DOHH2 (cell line): Measurements from ENCODE around the gene CHST3.
"Not testable (repeated sequence)": the region's sequence is repeated elsewhere in the genome, so short reads cannot be mapped to it uniquely, and the experiment has no call there.

Experiments used
- H3F3A ChIP-seq: fragments of 200-600 bp; sonication (generic), shearing (Covaris generic); 2 replicates; pipeline ENCODE4 v1.6.0; 2016; ENCODE audit warnings: antibody characterized with exemption, mild to moderate bottlenecking; ENCODE audit not compliant: control insufficient read depth, insufficient read depth
- H3K27ac ChIP-seq: fragments of 200-600 bp; sonication (generic); 2 replicates; pipeline ENCODE4 v1.5.1; 2014; ENCODE audit warnings: low read depth, mild to moderate bottlenecking, low read length, moderate library complexity
- H3K27me3 ChIP-seq: fragments of 200-600 bp; sonication (generic); 2 replicates; pipeline ENCODE4 v1.6.1; 2014; ENCODE audit warnings: mild to moderate bottlenecking, low read length, mixed read lengths; ENCODE audit not compliant: control insufficient read depth
- H3K36me3 ChIP-seq: fragments of 200-600 bp; sonication (generic); 2 replicates; pipeline ENCODE4 v1.6.1; 2014; ENCODE audit warnings: mild to moderate bottlenecking, low read length, moderate library complexity, mixed read lengths; ENCODE audit not compliant: control insufficient read depth
- H3K4me1 ChIP-seq: fragments of 200-600 bp; sonication (generic); 2 replicates; pipeline ENCODE4 v1.6.1; 2014; ENCODE audit warnings: mild to moderate bottlenecking, low read length, mixed read lengths; ENCODE audit not compliant: control insufficient read depth
- H3K4me2 ChIP-seq: fragments of 200-600 bp; sonication (generic); 2 replicates; pipeline ENCODE4 v1.6.0; 2014; ENCODE audit warnings: mild to moderate bottlenecking, low read length, moderate library complexity
- H3K4me3 ChIP-seq: fragments of 200-600 bp; sonication (generic); 2 replicates; pipeline ENCODE4 v1.5.1; 2014; ENCODE audit warnings: mild to moderate bottlenecking, low read length, mixed read lengths
- H3K79me2 ChIP-seq: fragments of 200-600 bp; sonication (generic); 2 replicates; pipeline ENCODE4 v1.6.1; 2014; ENCODE audit warnings: mild to moderate bottlenecking, low read length, mixed read lengths; ENCODE audit not compliant: control insufficient read depth
- H3K9me2 ChIP-seq: fragments of 200-600 bp; sonication (generic); replicated peaks from 2 replicates; pipeline ENCODE4 v1.6.1; 2014; ENCODE audit warnings: mild to moderate bottlenecking, low read length, mixed read lengths; ENCODE audit not compliant: control insufficient read depth
- H3K9me3 ChIP-seq: fragments of 200-600 bp; sonication (generic); 2 replicates; pipeline ENCODE4 v1.6.1; 2014; ENCODE audit warnings: antibody characterized with exemption, low read length, mixed read lengths; ENCODE audit not compliant: control insufficient read depth, insufficient read depth
- H4K20me1 ChIP-seq: fragments of 200-600 bp; sonication (generic); 2 replicates; pipeline ENCODE4 v1.6.0; 2014; ENCODE audit warnings: low read depth, mild to moderate bottlenecking, antibody characterized with exemption, low read length, moderate library complexity; ENCODE audit not compliant: control insufficient read depth, insufficient read depth
- EZH2phosphoT487 ChIP-seq: fragments of 200-600 bp; sonication (generic); IDR thresholded peaks from 2 replicates; pipeline ENCODE4 v1.6.1; 2017; ENCODE audit warnings: borderline replicate concordance, mild to moderate bottlenecking, antibody characterized with exemption, low read length, moderate library complexity, mixed read lengths
- TF ChIP-seq, protein P1 (sequence below): fragments of 200-600 bp; sonication (generic); IDR thresholded peaks from one replicate; pipeline ENCODE4 v1.5.1; 2014; ENCODE audit warnings: antibody characterized with exemption, mild to moderate bottlenecking, low read depth, low read length; ENCODE audit not compliant: poor library complexity, severe bottlenecking

CHST3 gene, protein sequence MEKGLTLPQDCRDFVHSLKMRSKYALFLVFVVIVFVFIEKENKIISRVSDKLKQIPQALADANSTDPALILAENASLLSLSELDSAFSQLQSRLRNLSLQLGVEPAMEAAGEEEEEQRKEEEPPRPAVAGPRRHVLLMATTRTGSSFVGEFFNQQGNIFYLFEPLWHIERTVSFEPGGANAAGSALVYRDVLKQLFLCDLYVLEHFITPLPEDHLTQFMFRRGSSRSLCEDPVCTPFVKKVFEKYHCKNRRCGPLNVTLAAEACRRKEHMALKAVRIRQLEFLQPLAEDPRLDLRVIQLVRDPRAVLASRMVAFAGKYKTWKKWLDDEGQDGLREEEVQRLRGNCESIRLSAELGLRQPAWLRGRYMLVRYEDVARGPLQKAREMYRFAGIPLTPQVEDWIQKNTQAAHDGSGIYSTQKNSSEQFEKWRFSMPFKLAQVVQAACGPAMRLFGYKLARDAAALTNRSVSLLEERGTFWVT

DNA sequence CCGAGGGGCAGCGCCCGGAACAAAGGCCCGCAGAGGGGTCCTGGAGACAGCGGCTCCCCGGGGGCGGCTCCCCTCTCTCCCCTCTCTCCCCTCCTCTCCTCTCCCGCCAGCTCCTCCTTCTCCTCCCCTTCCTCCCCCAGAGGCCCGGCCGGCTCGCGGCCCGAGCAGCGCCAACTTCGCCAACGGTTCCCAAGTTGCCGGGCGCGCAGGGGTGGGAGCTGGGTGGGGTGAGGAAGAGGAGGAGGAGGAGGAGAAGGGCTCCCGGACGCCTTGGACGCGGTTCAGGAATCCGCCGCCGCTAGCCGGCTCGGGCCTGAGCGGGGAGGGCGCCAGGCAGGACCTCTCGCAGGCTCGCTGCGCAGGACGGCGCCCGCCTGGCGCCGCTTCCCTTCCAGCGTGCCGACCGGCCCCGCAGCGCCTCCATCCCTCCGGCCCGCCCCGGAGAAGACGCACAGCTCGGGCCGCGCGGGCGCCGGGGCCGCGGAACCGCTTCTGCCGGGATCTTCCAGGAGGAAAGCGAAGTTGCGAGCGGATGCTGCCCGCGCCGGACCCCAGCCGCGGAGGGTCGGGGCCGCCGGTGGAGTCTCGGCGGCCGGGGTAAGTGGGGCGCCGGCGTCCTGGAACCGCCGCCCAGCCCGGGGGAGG is at the start of gene CHST3:
TSS of gene CHST3 (plus strand) at position 298 of the 645 bp plus-strand sequence. CDS start 41,448 bp downstream, outside the sequence.
- H3K4me2 ChIP-seq: no peak within 1 kb of the TSS
- no peaks in the 10 kb centered on the region for H3K9me2 ChIP-seq
- H4K20me1 ChIP-seq: no peaks in the 10 kb centered on the region
- no peaks in the 10 kb centered on the region for H3K36me3 ChIP-seq
- no peak within 1 kb of the TSS for H3K4me3 ChIP-seq
- H3K79me2 ChIP-seq: no peaks in the 10 kb centered on the region
- H3K27me3 ChIP-seq: peaks cover 4% of the 10 kb centered on the region; the same call in 1 of the 2 replicates
- H3K4me1 ChIP-seq: no peaks in the 10 kb centered on the region
- H3F3A ChIP-seq: no peaks in the 10 kb centered on the region
- H3K27ac ChIP-seq: no peak within 1 kb of the TSS
- no peak for TF ChIP-seq EZH2phosphoT487
- TF ChIP-seq, protein P1, sequence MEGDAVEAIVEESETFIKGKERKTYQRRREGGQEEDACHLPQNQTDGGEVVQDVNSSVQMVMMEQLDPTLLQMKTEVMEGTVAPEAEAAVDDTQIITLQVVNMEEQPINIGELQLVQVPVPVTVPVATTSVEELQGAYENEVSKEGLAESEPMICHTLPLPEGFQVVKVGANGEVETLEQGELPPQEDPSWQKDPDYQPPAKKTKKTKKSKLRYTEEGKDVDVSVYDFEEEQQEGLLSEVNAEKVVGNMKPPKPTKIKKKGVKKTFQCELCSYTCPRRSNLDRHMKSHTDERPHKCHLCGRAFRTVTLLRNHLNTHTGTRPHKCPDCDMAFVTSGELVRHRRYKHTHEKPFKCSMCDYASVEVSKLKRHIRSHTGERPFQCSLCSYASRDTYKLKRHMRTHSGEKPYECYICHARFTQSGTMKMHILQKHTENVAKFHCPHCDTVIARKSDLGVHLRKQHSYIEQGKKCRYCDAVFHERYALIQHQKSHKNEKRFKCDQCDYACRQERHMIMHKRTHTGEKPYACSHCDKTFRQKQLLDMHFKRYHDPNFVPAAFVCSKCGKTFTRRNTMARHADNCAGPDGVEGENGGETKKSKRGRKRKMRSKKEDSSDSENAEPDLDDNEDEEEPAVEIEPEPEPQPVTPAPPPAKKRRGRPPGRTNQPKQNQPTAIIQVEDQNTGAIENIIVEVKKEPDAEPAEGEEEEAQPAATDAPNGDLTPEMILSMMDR: no peak
- no peaks in the 10 kb centered on the region for H3K9me3 ChIP-seq

DNA sequence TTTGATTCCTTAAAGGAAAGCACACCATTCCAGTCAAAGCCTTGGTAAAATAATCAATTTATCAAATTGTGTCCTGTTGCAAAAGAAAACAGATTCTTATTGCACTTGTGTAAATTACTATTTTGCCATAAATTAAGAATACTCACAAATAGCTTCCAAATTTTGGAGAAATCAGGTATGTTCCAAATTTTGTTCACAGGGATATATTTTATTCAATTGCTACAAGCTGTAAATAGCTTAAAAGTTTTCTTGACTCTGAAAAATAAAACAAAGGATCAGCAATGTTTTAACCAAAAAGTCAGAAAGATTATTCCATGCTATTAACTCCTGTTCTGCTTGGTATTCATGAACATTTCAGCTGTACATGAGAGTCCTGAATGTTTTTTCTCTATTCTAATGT is 47.4 kb upstream of the CHST3 start:
- Histone ChIP-seq H3K79me2 (no peaks in the 10 kb centered on the region), H3K9me2 (no peaks in the 10 kb centered on the region), H3K9me3 (no peaks in the 10 kb centered on the region), H3K27me3 (peaks cover 4% of the 10 kb centered on the region; the same call in 1 of the 2 replicates), H3K27ac (no peak overlapping the region), H3K36me3 (no peaks in the 10 kb centered on the region), H3K4me2 (no peak overlapping the region), H3F3A (no peaks in the 10 kb centered on the region), H3K4me3 (no peak overlapping the region), H3K4me1 (no peaks in the 10 kb centered on the region), H4K20me1 (no peaks in the 10 kb centered on the region)
- TF ChIP-seq EZH2phosphoT487: no peak
- TF ChIP-seq, protein P1: no peak

DNA sequence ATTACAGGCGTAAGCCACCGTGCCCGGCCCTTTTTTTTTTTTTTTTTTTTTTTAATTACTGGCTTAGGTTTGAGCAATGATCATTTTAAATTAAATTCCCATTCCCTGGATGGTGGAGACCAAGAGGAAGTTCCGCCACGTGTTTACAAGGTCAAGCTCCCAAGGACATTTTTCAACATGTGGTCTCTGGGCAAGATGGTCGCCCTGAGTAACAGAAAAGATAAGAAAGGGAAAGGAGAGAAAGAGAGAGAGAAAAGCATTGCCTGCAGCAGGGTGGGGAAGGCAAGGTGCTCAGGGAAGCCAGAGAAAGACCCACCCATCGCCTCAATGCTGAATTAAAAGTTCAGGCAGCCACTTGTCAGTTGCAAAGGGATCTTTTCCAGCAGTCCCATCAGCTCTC is 45.2 kb upstream of the CHST3 start:
- no peaks in the 10 kb centered on the region for H3K9me3 ChIP-seq
- no peaks in the 10 kb centered on the region for H3K4me1 ChIP-seq
- H3K4me2 ChIP-seq: no peak overlapping the region
- H4K20me1 ChIP-seq: no peaks in the 10 kb centered on the region
- H3K79me2 ChIP-seq: no peaks in the 10 kb centered on the region
- no peaks in the 10 kb centered on the region for H3K36me3 ChIP-seq
- H3K4me3 ChIP-seq: no peak overlapping the region
- no peak overlapping the region for H3K27ac ChIP-seq
- TF ChIP-seq EZH2phosphoT487: no peak
- TF ChIP-seq, protein P1: no peak
- peaks cover 4% of the 10 kb centered on the region; the same call in 1 of the 2 replicates for H3K27me3 ChIP-seq
- H3F3A ChIP-seq: no peaks in the 10 kb centered on the region
- H3K9me2 ChIP-seq: no peaks in the 10 kb centered on the region

DNA sequence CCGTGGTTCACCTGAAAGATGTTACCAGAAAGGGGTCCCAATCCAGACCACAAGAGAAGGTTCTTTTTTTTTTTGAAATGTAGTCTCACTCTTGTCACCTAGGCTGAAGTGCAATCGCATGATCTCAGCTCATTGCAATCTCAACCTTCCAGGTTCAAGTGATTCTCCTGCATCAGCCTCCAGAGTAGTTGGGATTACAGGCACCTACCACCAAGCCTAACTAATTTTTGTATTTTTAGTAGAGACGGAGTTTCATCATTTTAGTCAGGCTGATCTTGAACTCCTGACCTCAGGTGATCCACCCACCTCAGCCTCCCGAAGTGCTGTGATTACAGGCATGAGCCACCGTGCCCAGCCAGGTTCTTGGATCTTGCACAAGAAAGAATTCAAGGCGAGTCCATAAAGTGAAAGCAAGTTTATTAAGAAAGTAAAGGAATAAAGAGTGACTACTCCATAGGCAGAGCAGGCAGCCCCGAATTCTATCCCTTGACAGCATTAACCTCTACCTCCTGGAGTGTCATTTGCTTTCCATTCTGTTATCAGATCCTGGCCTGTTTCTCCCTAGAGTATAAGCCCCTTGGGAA is 44.1 kb upstream of the CHST3 start:
- not testable (repeated sequence) for H3K79me2 ChIP-seq, H3K9me2 ChIP-seq, H3K4me2 ChIP-seq, H3K4me3 ChIP-seq, H4K20me1 ChIP-seq, H3K27me3 ChIP-seq, H3K9me3 ChIP-seq, H3K27ac ChIP-seq, H3F3A ChIP-seq, H3K4me1 ChIP-seq, H3K36me3 ChIP-seq
